Endothelial cell (in vitro differentiated cells): ENCODE data around the gene SKP1. TPM values are rescaled to one million over a fixed set of nuclear protein-coding genes. Genes with fewer than 3 reads are reported as not detected.
A peak's percentile ranks its signal among the peaks of the same experiment; 100 is the strongest.
"Not testable (repeated sequence)": the region's sequence is repeated elsewhere in the genome, so short reads cannot be mapped to it uniquely, and the experiment has no call there.

Experiments used
- DNase-seq: peaks from one replicate; pipeline ENCODE4 v3.0.0; 2021; ENCODE audit warnings: low spot score
- H3K27ac Mint-ChIP-seq: one replicate; pipeline ENCODE4 v1.8.0; 2021; ENCODE audit warnings: mixed read lengths, inconsistent platforms; ENCODE audit not compliant: unreplicated experiment
- H3K27me3 Mint-ChIP-seq: one replicate; pipeline ENCODE4 v1.8.0; 2021; ENCODE audit warnings: mild to moderate bottlenecking, moderate library complexity, mixed read lengths, inconsistent platforms; ENCODE audit not compliant: unreplicated experiment
- H3K36me3 Mint-ChIP-seq: one replicate; pipeline ENCODE4 v1.8.0; 2021; ENCODE audit warnings: mild to moderate bottlenecking, low read depth, mixed read lengths, inconsistent platforms; ENCODE audit not compliant: unreplicated experiment
- H3K4me1 Mint-ChIP-seq: one replicate; pipeline ENCODE4 v1.8.0; 2021; ENCODE audit warnings: mild to moderate bottlenecking, mixed read lengths, inconsistent platforms; ENCODE audit not compliant: unreplicated experiment
- H3K4me3 Mint-ChIP-seq: one replicate; pipeline ENCODE4 v1.8.0; 2021; ENCODE audit warnings: mild to moderate bottlenecking, mixed read lengths, inconsistent platforms; ENCODE audit not compliant: unreplicated experiment
- H3K9me3 Mint-ChIP-seq: one replicate; pipeline ENCODE4 v1.8.0; 2021; ENCODE audit warnings: mixed read lengths, inconsistent platforms; ENCODE audit not compliant: unreplicated experiment
- total RNA-seq: library from RNA; stranded (reverse); fragmentation: NEBNext Ultra II Directional; extraction: Animal tissue kit (Norgen Biotek cat#: 25700); gene quantifications from one replicate; pipeline ENCODE4 v1.2.1, GENCODE V29; 2021; ENCODE audit not compliant: unreplicated experiment
- TF ChIP-seq, protein P1 (sequence below): fragments of 200-600 bp; sonication (generic); IDR thresholded peaks from one replicate; pipeline ENCODE4 v1.5.0; 2021; ENCODE audit warnings: antibody characterized with exemption; ENCODE audit not compliant: unreplicated experiment

SKP1 gene
- total RNA-seq, 1 donor from 2014 or later = 471 TPM

GRCh38 chr5:134161513-134162395 is 15.0 kb downstream of the SKP1 start:
- Mint-ChIP-seq H3K9me3 (no peaks in the 10 kb centered on the region), H3K27me3 (no peaks in the 10 kb centered on the region), H3K27ac (no peak overlapping the region), H3K4me1 (no peaks in the 10 kb centered on the region), H3K4me3 (no peak overlapping the region), H3K36me3 (peaks cover 51% of the 10 kb centered on the region)
- TF ChIP-seq, protein P1, sequence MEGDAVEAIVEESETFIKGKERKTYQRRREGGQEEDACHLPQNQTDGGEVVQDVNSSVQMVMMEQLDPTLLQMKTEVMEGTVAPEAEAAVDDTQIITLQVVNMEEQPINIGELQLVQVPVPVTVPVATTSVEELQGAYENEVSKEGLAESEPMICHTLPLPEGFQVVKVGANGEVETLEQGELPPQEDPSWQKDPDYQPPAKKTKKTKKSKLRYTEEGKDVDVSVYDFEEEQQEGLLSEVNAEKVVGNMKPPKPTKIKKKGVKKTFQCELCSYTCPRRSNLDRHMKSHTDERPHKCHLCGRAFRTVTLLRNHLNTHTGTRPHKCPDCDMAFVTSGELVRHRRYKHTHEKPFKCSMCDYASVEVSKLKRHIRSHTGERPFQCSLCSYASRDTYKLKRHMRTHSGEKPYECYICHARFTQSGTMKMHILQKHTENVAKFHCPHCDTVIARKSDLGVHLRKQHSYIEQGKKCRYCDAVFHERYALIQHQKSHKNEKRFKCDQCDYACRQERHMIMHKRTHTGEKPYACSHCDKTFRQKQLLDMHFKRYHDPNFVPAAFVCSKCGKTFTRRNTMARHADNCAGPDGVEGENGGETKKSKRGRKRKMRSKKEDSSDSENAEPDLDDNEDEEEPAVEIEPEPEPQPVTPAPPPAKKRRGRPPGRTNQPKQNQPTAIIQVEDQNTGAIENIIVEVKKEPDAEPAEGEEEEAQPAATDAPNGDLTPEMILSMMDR = no peak
- DNase-seq = no peak

- Mint-ChIP-seq H3K9me3 (no peaks in the 10 kb centered on the region), H3K36me3 (peaks cover 52% of the 10 kb centered on the region), H3K4me1 (peaks cover 68% of the 10 kb centered on the region), H3K4me3 (no peak overlapping the region), H3K27ac (no peak overlapping the region), H3K27me3 (peaks cover 8% of the 10 kb centered on the region)
- DNase-seq = no peak
- TF ChIP-seq, protein P1 = no peak
These were observed 23.1 kb downstream of the SKP1 start for GRCh38 chr5:134153657-134154056.

DNA sequence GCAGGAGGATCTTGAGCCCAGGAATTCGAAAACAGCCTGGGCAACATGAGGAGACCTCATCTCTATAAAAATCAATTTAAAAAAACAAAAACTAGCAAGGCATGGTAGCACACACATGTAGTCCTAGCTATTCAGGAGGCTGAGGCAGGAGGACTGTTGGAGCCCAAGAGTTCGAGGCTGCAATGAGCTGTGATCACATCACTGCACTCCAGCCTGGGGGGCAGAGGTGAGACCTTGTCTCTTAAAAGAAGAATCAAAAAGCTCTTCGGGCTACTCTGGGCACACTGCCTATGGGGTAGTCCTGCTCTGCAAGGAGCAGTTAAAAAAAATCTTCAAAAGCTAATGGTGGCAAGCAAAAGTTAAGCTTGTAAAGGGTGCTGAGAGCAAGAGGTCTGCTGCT is 23.5 kb downstream of the SKP1 start:
- Mint-ChIP-seq H3K4me1 (peaks cover 70% of the 10 kb centered on the region), H3K27ac (no peak overlapping the region), H3K4me3 (no peak overlapping the region), H3K9me3 (no peaks in the 10 kb centered on the region), H3K27me3 (peaks cover 8% of the 10 kb centered on the region), H3K36me3 (peaks cover 52% of the 10 kb centered on the region)
- TF ChIP-seq, protein P1 = no peak
- DNase-seq = no peak

DNA sequence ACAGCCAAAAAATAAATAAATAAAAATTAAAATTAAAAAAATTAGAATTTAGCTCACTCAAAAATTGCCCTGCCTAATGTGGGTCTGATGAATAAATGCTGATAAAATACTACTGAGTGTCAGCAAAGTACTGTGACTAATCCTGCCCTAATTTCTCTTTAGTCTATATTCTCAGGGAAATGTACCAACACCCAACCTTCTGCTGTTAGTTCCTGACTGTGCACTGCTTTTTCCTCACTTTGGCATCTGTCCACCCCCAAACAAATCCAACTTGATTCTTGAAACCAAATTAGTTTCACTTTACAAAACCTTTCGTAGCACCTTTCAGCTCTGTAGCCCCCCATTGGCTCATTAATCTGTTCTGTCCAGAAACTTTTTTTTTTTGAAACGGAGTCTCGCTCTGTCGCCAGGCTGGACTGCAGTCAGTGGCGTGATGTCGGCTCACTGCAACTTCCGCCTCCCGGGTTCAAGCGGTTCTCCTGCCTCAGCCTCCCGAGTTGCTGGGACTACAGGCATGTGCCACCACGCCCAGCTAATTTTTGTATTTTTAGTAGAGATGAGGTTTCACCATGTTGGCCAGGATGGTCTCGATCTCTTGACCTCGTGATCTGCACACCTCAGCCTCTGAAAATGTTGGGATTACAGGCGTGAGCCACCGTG is 24.4 kb downstream of the SKP1 start:
- Mint-ChIP-seq H3K4me1 (peaks cover 73% of the 10 kb centered on the region), H3K27ac (peak overlapping the region; percentile 90), H3K36me3 (peaks cover 51% of the 10 kb centered on the region), H3K4me3 (peak overlapping the region; percentile 61)
- not testable (repeated sequence) for H3K27me3 Mint-ChIP-seq, DNase-seq, H3K9me3 Mint-ChIP-seq

- H3K36me3 Mint-ChIP-seq = peaks cover 51% of the 10 kb centered on the region
- DNase-seq = no peak
- H3K9me3 Mint-ChIP-seq = no peaks in the 10 kb centered on the region
- TF ChIP-seq, protein P1 = no peak
- peak overlapping the region; percentile 68 for H3K4me3 Mint-ChIP-seq
- H3K27ac Mint-ChIP-seq = peak overlapping the region; percentile 91
- H3K4me1 Mint-ChIP-seq = peaks cover 79% of the 10 kb centered on the region
- peaks cover 8% of the 10 kb centered on the region for H3K27me3 Mint-ChIP-seq
These were observed 25.0 kb downstream of the SKP1 start for GRCh38 chr5:134151723-134152122.
